Stimulated activated CD8-positive, alpha-beta memory T cell treated with anti-CD3 and anti-CD28 coated beads, Interleukin-4, amount 100 ng/mL, for 4 hours (primary cell): ENCODE results near the gene LOX.

Source experiments
- DNase-seq, 2 donors: peaks; one replicate each; pipeline ENCODE4 v3.0.0-alpha.2; 2020; ENCODE audit warnings: low read depth in 2 of 2, low spot score in 1 of 2

The LOX gene

GRCh38 chr5:122078116-122079110 is at the start of gene LOX:
LOX (minus strand) TSS chr5:122078259; CDS start chr5:122077985, 274 bp downstream.
- DNase-seq: no peak

- DNase-seq: no peak
Observed at GRCh38 chr5:122126756-122127321, 48.8 kb upstream of the LOX start.

DNA sequence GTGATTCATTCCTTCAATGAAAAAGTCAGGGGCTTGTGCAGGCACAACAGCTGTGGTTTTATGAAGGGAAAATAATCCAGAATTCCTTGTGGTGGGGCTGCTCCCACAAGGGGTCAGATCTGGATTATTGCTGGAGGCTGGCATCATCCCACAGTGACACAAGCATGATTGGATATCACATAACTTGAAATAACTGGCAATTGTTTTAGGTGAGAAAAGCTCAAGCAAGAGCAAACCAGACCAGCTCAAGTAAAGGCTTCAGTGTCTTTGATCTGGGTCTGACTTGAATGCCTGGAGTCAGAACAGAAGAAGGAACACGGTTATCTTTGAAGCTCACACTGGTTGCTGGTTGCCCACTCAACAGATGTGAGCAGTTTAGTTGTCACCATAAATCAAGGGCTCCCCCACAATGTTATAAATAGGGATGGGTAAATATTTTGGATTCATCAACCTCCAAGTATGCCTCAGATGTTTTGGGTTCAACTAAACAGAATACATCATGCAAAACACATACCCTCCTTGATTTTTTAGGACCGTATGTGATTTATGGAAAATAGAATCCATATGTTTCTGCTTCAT is 48.2 kb upstream of the LOX start:
- DNase-seq: no peak

DNA sequence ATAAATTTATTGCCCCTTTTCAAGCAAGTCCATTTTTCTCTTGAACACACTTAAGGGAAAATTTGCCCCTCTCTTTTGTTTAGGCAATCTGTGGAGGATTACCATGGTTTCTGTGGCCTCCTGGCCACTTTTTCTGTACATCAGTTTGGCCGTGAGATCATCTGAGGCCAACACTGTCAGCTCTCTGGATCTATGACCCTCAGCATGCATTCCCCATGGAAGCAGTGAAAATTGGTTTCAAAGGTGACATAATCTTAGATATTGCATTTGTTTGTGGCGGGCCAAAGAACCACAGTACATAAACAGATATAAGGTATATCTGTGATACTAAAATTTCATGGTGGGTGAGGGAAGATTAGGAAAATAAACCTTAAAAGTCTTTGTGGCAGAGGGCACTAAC is 46.7 kb upstream of the LOX start:
- DNase-seq: no peak

- no peak for DNase-seq
Observed at GRCh38 chr5:122121479-122122465, 43.7 kb upstream of the LOX start.

GRCh38 chr5:122120957-122121356 is 42.9 kb upstream of the LOX start:
- no peak for DNase-seq

DNA sequence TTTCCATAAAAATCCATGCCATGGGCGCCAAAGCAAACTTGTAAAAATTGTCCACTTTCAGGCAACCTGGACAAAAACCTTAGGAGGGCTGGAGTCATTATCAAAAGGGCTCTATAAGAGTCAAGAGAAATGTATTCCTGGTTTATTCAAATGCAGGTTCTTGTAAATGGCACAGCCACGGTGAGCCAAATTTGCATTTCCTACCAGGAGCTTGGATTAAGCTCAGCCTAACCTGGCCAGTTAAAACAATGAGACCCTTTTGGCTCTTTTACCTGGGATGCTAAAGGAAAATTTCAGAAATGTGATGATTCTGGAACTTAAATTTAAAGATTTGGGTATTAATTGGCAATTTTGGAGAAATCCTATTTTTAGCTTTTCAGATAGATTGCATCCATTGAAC is 42.4 kb upstream of the LOX start:
- DNase-seq: no peak

- no peak for DNase-seq
Observed at GRCh38 chr5:122119205-122119604, 41.1 kb upstream of the LOX start.

GRCh38 chr5:122118356-122118948 is 40.4 kb upstream of the LOX start:
- DNase-seq: no peak

- no peak for DNase-seq
Observed at GRCh38 chr5:122114501-122114900, 36.4 kb upstream of the LOX start.

GRCh38 chr5:122112733-122113558 is 34.9 kb upstream of the LOX start:
- no peak for DNase-seq

DNA sequence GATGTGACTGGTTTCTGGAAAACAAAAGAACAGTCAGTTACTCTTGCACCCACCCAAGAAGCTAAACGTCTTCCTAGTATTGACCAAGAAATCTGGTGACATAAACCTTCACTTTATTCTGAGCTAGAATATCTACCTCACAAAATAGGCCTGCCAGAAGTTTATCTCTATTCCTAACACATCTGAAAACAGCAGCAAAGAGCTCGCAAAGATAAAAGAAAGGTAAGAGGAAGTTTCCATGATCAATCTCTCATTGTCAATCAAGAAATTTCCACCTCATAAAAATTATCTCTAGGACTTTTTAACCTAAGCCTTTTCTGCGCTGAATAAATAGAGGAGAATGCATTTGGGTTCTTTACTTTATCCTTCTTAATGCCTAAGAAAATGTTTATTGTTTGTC is 34.0 kb upstream of the LOX start:
- DNase-seq: no peak

DNA sequence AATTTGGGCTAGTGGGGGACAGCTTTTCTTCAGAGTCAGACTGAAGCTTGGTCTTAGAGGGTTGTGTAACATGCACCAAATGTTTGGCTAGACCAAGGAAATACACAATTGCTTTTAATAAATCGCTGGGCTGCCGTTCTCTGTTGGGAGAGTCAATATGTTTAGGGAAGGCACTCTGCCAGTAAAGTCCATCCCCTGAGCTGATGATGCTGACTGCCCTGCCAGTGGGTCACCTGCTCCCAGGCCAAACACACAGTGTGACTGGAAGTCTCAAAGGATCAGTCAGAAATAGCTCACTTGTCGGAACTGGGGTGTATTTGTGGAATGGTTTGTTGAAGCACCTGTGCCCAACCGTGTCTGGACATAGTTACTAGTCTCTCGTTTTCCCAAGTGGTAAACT is 33.4 kb upstream of the LOX start:
- DNase-seq: no peak

DNA sequence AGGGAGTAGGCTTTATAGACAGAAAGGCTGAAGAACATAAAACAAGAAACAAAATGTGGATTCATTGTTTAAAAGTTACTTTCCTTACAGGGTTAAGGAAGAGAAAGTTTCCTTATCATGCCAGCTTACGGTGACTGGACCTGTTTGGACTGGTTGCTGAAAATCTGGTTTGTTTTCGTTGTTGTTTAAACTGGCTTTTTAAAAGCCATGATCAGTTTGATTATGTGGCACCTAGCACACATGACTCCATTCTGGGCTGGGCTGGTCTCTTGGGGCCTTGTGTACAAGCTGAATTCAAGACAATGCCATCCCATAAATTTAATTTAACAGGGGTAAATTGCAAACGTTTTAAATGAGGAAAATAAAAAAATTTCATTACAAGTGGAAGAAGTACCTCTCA is 32.9 kb upstream of the LOX start:
- no peak for DNase-seq

DNA sequence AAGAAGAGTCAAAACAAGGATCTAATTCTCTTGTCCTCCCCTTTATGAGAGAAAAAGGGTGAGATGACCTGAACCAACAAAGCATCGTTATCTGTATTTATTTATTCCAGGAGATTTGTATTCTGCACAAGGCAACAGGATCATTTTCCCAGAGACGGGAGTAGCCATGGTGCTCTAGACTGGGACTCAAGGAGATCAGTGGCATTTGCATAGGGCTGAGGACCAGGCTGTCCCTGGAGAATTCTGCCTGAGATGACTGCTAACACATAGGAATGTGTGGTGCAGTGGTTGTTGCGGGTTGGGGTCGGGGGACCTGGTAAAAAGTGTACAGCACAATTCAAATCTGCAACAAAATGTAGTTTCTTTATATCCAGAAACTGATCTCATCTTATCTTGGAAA is 29.0 kb upstream of the LOX start:
- DNase-seq: no peak

- DNase-seq: no peak
Observed at GRCh38 chr5:122105909-122106308, 27.9 kb upstream of the LOX start.

DNA sequence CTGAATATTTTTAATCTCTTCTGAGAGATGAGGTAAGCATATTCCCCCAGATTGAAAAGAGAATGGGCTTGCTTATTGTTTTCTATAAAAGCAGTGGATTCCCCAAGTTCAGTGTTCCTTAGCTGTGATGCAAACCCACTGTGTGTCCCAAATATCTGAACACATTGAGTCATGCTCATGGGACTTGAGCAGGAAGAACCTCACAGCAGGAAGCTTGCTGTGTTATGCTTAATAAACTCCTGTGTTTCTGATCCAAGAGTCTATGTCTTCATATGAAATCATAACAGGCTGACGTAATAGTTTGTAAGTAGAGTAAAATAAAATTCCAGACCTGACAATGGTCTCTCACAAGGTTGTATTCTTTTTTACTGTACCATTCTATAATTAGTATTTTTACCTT is 24.8 kb upstream of the LOX start:
- no peak for DNase-seq

DNA sequence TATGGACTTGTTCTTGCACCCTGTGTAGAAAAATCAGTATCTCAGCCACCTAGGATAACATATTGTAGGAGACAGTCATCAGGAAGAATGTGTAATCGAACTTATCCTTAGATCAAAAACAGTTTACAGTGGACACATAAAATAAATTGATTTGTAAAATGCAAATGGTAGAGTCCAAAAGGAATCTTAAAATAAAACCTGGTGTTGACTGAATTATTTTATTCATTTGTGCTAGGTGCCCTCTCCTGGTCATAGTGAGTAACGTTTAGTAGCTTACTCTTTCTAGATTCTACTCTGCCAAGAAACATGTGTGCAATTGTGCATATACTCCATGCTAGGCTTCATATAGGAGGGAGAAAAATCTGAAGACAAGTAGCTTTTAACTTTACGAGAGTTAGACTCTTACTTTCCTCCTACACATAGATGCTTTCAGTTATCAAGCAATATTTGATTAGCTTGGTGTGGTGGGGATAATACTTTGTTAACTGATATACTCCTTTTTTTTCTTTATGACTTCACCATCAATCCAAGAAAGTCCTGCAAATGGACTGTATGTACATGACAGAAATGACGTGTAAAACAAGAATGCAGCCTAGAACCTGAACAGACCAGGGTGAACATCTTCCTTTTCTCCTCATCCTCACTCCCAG is 23.7 kb upstream of the LOX start:
- no peak for DNase-seq

DNA sequence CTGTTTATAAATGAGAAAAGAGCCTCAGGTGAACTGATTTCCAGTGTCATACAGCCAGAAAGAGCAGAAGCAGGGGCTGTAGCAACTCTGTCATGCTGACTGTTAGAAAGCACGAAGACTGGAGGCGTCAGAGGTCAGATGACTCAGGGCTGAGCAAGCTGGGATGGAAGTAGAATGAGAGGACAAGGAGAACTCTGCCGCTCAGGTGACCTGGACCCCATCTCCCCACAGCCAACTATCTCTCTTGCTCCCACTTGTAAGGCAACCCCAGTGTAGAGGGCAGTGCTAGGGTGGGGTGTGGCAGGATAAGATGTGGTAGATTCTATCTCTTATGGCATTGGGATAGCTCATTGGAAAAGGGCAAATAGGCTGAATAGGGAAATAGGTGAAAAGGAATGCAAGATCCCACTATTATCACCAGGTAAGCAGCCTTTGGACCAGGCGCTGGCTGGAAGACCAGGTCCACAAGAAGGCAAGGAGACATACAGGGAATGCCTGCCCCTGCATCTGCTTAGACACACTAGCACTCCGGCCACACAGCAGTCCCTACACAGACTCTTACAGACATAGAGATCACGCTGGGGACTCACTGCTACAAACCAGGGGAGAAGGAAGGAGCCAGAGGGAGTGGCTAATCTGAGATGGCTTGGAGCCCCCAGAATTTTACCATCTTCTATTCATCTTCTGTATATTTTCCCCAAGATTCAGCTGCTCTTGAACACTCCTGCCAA is 21.2 kb upstream of the LOX start:
- DNase-seq: no peak
